Uterus (tissue), 2 donors: Measurements from ENCODE around the gene RNF144A.

Experiments used
- CTCF ChIP-seq, 4 experiments: fragments of 200-600 bp in 2 of 4; fragments of 450-650 bp in 2 of 4; sonication (generic) in 2 of 4; IDR thresholded peaks; one replicate each; pipeline ENCODE4 v1.5.1; 2016 to 2019; ENCODE audit warnings: antibody characterized with exemption in 4 of 4, mild to moderate bottlenecking in 2 of 4, moderate library complexity in 1 of 4
- POLR2A ChIP-seq, 2 donors: fragments of 450-650 bp; IDR thresholded peaks; one replicate each; pipeline ENCODE4 v1.6.1; 2016; ENCODE audit warnings: antibody characterized with exemption in 2 of 2, mild to moderate bottlenecking in 1 of 2, moderate library complexity in 1 of 2

GRCh38 chr2:6908291-6908690, 8.9 kb upstream of the RNF144A start:
- TF ChIP-seq CTCF (IDR thresholded peaks at IDR 0.05) (no peak), POLR2A (IDR thresholded peaks at IDR 0.05) (no peak)
